GM12878 (cell line): ENCODE data around the gene AP3D1. TPM values are rescaled to one million over a fixed set of nuclear protein-coding genes. Genes with fewer than 3 reads are reported as not detected.
A peak's percentile ranks its signal among the peaks of the same experiment; 100 is the strongest.

Experiments used
- BHLHE40 ChIP-seq, 2 experiments: fragments of 450-650 bp in 1 of 2; IDR thresholded peaks; 2 replicates each; pipeline ENCODE4 v1.6.1; 2011 to 2017; ENCODE audit warnings: low read depth in 2 of 2, borderline replicate concordance in 1 of 2, improper control_type of control experiment in 1 of 2, low read length in 1 of 2, mild to moderate bottlenecking in 1 of 2
- BMI1 ChIP-seq: fragments of 450-650 bp; IDR thresholded peaks from 2 replicates; pipeline ENCODE4 v1.6.1; 2016; ENCODE audit warnings: mild to moderate bottlenecking, moderate library complexity, borderline replicate concordance
- CBFB ChIP-seq: IDR thresholded peaks from 2 replicates; pipeline ENCODE4 v1.6.1; 2016; ENCODE audit warnings: antibody characterized with exemption, low read depth
- CHD2 ChIP-seq: IDR thresholded peaks from 2 replicates; pipeline ENCODE4 v1.6.1; 2011; ENCODE audit warnings: low read depth, low read length, improper control_type of control experiment, borderline replicate concordance
- ELK1 ChIP-seq: IDR thresholded peaks from 2 replicates; pipeline ENCODE4 v1.6.1; 2012; ENCODE audit warnings: low read depth, low read length, improper control_type of control experiment
- FOS ChIP-seq: IDR thresholded peaks from 3 replicates; pipeline ENCODE4 v1.6.1; 2011; ENCODE audit warnings: borderline replicate concordance; ENCODE audit not compliant: insufficient read length; ENCODE audit errors: extremely low read depth
- HCFC1 ChIP-seq: fragments of 150-350 bp; IDR thresholded peaks from 2 replicates; pipeline ENCODE4 v1.6.1; 2014; ENCODE audit warnings: low read length
- IKZF2 ChIP-seq, 2 experiments: fragments of 450-650 bp; IDR thresholded peaks; 2 replicates each; pipeline ENCODE4 v1.6.1; 2017; ENCODE audit warnings: mild to moderate bottlenecking in 2 of 2, moderate library complexity in 2 of 2
- IRF4 ChIP-seq: IDR thresholded peaks from 2 replicates; pipeline ENCODE4 v1.6.1; 2011; ENCODE audit warnings: low read depth, low read length
- JUND ChIP-seq: IDR thresholded peaks from 2 replicates; pipeline ENCODE4 v1.6.1; 2012; ENCODE audit warnings: low read depth, mild to moderate bottlenecking, low read length, improper control_type of control experiment, moderate library complexity
- KDM1A ChIP-seq: fragments of 200-600 bp; sonication (generic); IDR thresholded peaks from 2 replicates; pipeline ENCODE4 v1.6.1; 2016; ENCODE audit warnings: borderline replicate concordance
- MAX ChIP-seq: IDR thresholded peaks from 2 replicates; pipeline ENCODE4 v1.6.1; 2012; ENCODE audit warnings: low read depth, low read length, improper control_type of control experiment
- MYC ChIP-seq: IDR thresholded peaks from 2 replicates; pipeline ENCODE4 v1.6.1; 2011; ENCODE audit warnings: mild to moderate bottlenecking, low read length, moderate library complexity, inconsistent platforms; ENCODE audit not compliant: insufficient read depth, insufficient replicate concordance, insufficient read length, severe bottlenecking
- NR2C2 ChIP-seq: IDR thresholded peaks from 2 replicates; pipeline ENCODE4 v1.6.1; 2011; ENCODE audit warnings: borderline replicate concordance, low read depth; ENCODE audit not compliant: control insufficient read depth, insufficient read length
- PAX8 ChIP-seq: fragments of 450-650 bp; IDR thresholded peaks from 2 replicates; pipeline ENCODE4 v1.6.1; 2017; ENCODE audit warnings: mild to moderate bottlenecking, moderate library complexity
- REST ChIP-seq: IDR thresholded peaks from 2 replicates; pipeline ENCODE4 v1.6.1; 2012; ENCODE audit warnings: mild to moderate bottlenecking, low read depth, low read length
- SMAD1 ChIP-seq: fragments of 450-650 bp; IDR thresholded peaks from 2 replicates; pipeline ENCODE4 v1.6.1; 2018; ENCODE audit warnings: mild to moderate bottlenecking, low read depth; ENCODE audit not compliant: partially characterized antibody
- STAT1 ChIP-seq: fragments of 450-650 bp; conservative IDR thresholded peaks from 2 replicates; pipeline ENCODE4 v1.6.1; 2014; ENCODE audit warnings: antibody characterized with exemption, mild to moderate bottlenecking
- ZBED1 ChIP-seq: IDR thresholded peaks from 2 replicates; pipeline ENCODE4 v1.6.1; 2016; ENCODE audit warnings: borderline replicate concordance
- ZBTB40 ChIP-seq: fragments of 450-650 bp; IDR thresholded peaks from 2 replicates; pipeline ENCODE4 v1.6.1; 2016; ENCODE audit warnings: mild to moderate bottlenecking, moderate library complexity, borderline replicate concordance
- ZNF217 ChIP-seq: fragments of 450-650 bp; IDR thresholded peaks from 2 replicates; pipeline ENCODE4 v1.6.1; 2017; ENCODE audit warnings: antibody characterized with exemption, mild to moderate bottlenecking
- polyA plus RNA-seq, 11 experiments: library from polyadenylated mRNA; depleted of rRNA in 4 of 11; unstranded in 6 of 11; stranded (reverse) in 5 of 11; fragments of >200 nt; fragmentation: Nextera tagmentation in 4 of 11; fragmentation: Illumina TruSeq in 1 of 11; extraction: Ambion mirVana in 4 of 11; extraction: Trizol in 1 of 11; gene quantifications; 1 replicate in 1 of 11; 2 replicates in 10 of 11; pipeline versions ENCODE4 v1.2.1 to v1.2.3, GENCODE V29; 2011 to 2016; ENCODE audit warnings: inconsistent platforms in 2 of 11, missing spikeins in 2 of 11, low read depth in 1 of 11
- total RNA-seq, 4 experiments: library from RNA; depleted of rRNA in 3 of 4; stranded (reverse); fragments of >200 nt in 3 of 4; fragmentation: Illumina TruSeq in 1 of 4; extraction: Trizol in 1 of 4; gene quantifications; 2 replicates each; pipeline versions ENCODE4 v1.2.1 to v1.2.3, GENCODE V29; 2013 to 2021

Gene AP3D1
- total and polyA plus RNA-seq, 10 of the 15 experiments (the other 5 are each of a cell fraction or from before 2014, with no cell fraction given): 1.5 to 108 (median 59.1) TPM

- TF ChIP-seq ZBTB40 (no peak; the same call in 1 of the 2 replicates), HCFC1 (peak; percentile 35; the same call in 1 of the 2 replicates), STAT1 (no peak), ELK1 (0 out of 2 replicates have a peak, but pooled peaks have one; percentile 21), FOS (no peak), ZNF217 (peak; percentile 20; the same call in 1 of the 2 replicates), MYC (no peak), KDM1A (no peak), BMI1 (peak; percentile 15; the same call in 1 of the 2 replicates), MAX (peak; percentile 45), IRF4 (peak; percentile 67; the same call in 1 of the 2 replicates), BHLHE40 (IDR thresholded peaks at IDR 0.05; ENCODE audit: borderline replicate concordance in 1 of 2, low read depth in 2 of 2, low read length in 1 of 2) (peak; percentile 85 to 89), IKZF2 (IDR thresholded peaks at IDR 0.05) (peak; percentile 84 to 90), ZBED1 (peak; percentile 88; the same call in 1 of the 2 replicates), JUND (peak; percentile 47; the same call in 1 of the 2 replicates), SMAD1 (peak; percentile 92), REST (no peak), NR2C2 (no peak), CBFB (peak; percentile 99), PAX8 (no peak), CHD2 (peak; percentile 84)
Measured at GRCh38 chr19:2171349-2172145, 20.2 kb upstream of the AP3D1 start (continued).
